RWPE1 (cell line): ENCODE data around the gene DOK7.
A peak's percentile ranks its signal among the peaks of the same experiment; 100 is the strongest.

ENCODE experiments used
- CTCF ChIA-PET: fragments of 350-600 bp; sonication (Branson Sonifier 250); formaldehyde crosslinking; extraction: SDS; loops from one replicate; lab custom pipeline; 2021; lab: Yijun Ruan, JAX
- POLR2A ChIA-PET: fragments of 400-600 bp; formaldehyde crosslinking; extraction: SDS; loops from one replicate; lab custom pipeline; 2020; ENCODE audit warnings: antibody characterized with exemption; ENCODE audit not compliant: low non-redundant PET; lab: Yijun Ruan, JAX
- DNase-seq: peaks from one replicate; pipeline ENCODE4 v3.0.0; 2012; ENCODE audit warnings: low spot score
- H3K27ac ChIP-seq: fragments of 450-650 bp; 2 replicates; pipeline ENCODE4 v1.5.1; 2017
- CTCF ChIP-seq: fragments of 450-650 bp; conservative IDR thresholded peaks from 2 replicates; pipeline ENCODE4 v1.5.1; 2017; ENCODE audit warnings: low read depth, mild to moderate bottlenecking

The DOK7 gene

GRCh38 chr4:3426465-3427133, 36.5 kb upstream of the DOK7 start:
- peak overlapping the region; percentile 24 for H3K27ac ChIP-seq
- ChIA-PET POLR2A (no interaction called here), CTCF (no interaction called here)
- TF ChIP-seq CTCF, result no peak
- no peak for DNase-seq

DNA sequence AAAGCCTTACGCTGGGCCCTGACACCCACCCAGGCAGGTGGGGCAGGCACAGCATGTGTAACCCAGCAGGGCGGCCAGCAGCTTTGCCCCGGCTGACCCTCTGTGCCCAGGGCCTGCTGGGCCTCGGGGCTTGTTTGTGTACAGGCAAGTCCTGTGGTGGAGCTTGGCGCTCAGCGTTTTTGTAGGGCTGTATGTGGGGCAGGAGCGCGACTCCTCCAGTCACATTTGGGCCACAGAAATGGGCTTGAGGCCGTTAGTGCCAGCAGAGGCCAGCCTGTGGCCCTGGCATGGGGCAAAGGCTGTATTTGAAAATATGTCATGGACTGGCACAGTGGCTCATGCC, 36.0 kb upstream of the DOK7 start:
- POLR2A ChIA-PET, result no interaction called here

DNA sequence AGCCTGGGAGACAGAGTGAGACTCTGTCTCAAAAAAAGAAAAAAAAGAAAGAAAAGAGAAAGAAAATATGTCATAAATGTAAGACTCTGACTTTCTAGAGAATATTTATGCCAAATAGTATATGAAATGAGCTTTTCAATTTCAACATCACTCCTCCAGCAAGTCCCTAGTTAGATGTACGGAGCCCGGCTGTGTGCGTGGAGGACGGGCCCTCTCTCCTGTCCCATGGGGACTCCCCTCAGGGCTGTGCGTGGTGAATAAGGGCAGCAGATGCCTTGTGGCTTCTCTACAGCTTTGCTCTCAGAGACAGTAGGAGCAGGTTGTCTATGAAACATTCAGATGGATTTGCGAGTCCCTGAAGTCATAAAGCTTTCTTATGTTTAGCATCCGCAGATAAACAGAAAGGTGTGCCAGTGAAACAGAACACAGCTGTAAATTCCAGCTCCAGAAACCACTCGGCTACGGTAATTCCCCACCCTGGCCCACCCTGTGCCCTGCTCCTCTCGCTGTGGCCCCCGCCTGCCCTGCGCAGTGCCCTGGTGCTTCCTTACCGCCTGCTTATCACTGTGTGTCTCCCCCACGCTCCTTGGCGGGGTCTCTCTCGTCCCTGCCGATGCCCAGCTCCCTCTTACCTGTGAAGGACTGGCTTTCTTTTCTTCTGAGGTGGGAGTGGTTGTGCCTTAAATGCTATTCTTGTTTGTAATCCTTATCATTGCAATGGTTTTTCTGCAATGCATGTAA, 35.2 kb upstream of the DOK7 start:
- DNase-seq, result no peak
- TF ChIP-seq CTCF, result no peak
- peak overlapping the region; percentile 24 for H3K27ac ChIP-seq
- POLR2A ChIA-PET, result no interaction called here
- CTCF ChIA-PET, result no interaction called here

More for the DNA sequence above, 36.0 kb upstream of the DOK7 start:
- H3K27ac ChIP-seq, result peak overlapping the region; percentile 24
- DNase-seq, result no peak
- CTCF ChIA-PET, result no interaction called here
- TF ChIP-seq CTCF, result no peak

DNA sequence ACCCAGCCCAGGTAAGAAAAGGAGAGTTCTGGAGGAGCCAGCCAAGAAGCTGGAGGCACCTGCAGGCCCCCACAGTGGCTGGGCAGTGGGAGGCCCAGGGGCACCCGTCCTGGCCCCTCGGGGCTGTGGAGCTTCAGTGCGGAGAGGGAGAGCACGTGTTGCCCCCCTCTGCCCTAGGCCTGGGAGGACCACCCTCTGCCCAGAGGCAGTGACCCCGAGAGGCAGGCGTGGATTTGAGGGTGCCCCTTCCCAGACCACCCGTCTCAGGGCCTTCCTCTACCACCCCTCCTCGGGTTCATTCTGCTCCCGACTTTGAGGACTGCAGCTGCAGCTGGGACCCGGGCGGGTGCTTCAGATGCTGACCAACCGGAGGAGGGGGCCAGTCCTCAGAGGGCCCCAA, 33.5 kb upstream of the DOK7 start:
- H3K27ac ChIP-seq, result peak overlapping the region; percentile 38
- no peak for DNase-seq
- TF ChIP-seq CTCF, result no peak
- POLR2A ChIA-PET, result no interaction called here
- CTCF ChIA-PET, result interaction anchor here (1.2 kb wide), 1 partner anchor 11 kb away, joined by 5 read pairs; no protein-coding TSS in a partner anchor

- peak overlapping the region; percentile 38; the same call in 1 of the 2 replicates for H3K27ac ChIP-seq
- POLR2A ChIA-PET, result no interaction called here
- CTCF ChIA-PET, result interaction anchor here (0.7 kb wide), 1 partner anchor 21 kb away, joined by 7 read pairs; no protein-coding TSS in a partner anchor
- no peak for DNase-seq
- no peak for TF ChIP-seq CTCF
Observed at GRCh38 chr4:3430524-3430923, 32.6 kb upstream of the DOK7 start.

DNA sequence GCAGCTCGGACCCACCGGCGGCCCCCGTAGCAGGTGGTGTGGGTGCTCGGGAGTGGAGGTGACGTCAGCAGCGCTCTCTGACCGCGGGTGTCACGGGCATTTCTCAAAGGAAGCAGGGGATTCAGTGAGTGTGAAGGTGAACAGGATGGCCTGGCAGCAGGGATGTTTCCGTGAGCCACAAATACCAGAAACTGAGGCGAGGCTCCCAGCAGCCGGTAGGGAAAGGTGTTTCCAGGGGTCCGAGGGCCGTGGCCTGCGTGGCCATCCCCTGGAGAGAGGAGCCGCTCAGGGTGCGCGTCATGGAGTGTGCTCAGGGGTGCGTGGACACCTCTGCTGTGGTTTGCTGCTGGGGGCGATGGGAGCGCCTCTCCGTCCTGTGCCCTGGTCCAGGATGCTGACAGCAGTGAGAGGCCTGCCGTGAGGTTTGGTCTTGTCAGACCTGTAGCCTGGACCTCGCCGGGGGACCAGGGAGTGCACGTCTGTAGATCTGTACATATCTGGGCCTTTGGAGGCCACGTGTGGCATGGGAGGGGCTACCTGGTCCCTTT, 31.6 kb upstream of the DOK7 start:
- DNase-seq, result no peak
- H3K27ac ChIP-seq, result peak overlapping the region; percentile 38
- ChIA-PET POLR2A (no interaction called here), CTCF (no interaction called here)
- no peak for TF ChIP-seq CTCF
